Mammary microvascular endothelial cell (primary cell): ENCODE data around the gene EHBP1L1. TPM values are rescaled to one million over a fixed set of nuclear protein-coding genes. Genes with fewer than 3 reads are reported as not detected.

ENCODE experiments used
- total RNA-seq: library from RNA; depleted of rRNA; stranded (reverse); fragments of >200 nt; gene quantifications from 2 replicates; pipeline ENCODE4 v1.2.3, GENCODE V29; 2015

EHBP1L1 gene
- total RNA-seq, result 33.7 and 53.4 TPM in 2 replicates

DNA sequence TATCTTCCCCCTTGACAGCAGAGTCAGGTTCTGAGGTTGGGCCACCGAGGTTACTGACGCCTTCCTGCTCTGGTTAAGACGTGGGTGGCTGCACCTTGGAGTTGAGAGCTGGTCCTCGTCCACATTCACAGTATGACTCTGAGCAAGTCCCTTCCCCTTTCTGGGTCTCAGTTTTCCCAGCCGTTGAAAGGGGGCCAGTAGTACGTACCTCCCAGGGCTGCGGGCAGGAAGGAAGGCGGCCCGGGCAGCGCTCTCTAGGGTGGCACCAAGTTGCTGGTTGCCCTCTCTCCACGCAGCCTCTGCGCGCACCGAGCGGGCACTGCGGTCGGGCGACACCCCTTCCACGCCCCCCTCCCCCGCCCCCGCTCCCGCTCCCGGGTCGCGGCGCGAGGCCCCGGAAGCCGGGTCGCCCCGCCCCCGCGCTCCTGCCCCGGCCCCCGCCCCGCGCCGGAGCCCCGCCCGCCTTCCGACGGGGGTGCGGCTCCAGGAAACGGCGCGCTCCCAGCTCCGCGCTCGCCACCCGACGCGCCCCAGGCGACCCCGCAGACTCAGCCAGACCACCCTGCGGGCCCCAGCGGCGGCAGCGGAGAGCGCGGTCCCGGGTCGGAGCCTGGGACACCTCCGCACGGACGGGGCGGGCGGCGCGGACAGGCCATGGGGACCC is at the start of gene EHBP1L1:
EHBP1L1 (plus strand) TSS at position 486 of the 664 bp plus-strand sequence. CDS start 250 bp downstream, outside the sequence.

DNA sequence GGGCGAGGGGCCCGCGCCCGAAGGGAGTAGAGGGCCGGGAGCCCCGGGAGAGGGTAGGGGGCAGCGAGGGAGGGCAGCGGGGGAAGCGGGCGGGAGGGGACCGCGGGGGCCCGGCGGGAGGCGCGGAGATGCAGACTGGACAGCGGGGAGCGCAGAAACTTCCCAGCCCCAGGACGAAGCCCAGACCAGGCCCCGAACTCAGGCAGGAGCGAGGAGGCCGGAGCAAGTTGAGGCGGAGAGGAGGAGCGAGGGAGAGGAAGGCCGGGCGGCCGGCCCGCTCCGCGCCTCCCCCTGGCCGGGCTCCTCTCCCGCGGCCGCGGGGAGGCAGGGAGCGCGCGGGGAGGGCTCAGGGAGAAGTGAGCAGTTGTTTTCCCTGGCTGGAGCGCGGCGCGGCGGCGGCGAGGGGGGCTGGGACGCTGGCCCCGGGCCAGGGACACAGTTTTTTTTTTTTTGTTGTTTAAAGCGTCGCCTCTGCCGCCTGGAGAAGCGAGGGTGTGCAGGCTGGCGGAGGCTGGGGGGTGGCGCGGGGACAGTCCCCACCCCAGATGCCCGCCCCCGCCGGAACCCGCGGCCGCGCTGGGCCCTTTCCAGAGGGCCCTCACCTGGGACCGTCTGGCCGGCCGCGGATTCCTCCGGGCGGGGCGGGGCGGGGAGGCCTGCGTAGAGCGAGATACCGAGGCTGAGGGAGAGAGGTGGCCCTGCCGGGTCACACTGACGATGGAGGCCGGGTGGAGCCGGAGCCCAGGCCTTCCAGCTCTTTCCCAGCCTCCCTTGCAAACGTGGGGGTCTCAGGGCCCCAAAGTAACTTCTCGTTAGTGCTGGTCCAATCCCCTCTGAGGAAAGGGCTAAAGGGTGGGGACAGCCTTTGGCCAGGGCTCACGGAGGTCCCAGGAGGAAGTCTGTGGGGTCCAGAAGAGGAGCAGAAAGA is 17.6 kb upstream of the EHBP1L1 start, which contains the start of gene LTBP3:
LTBP3 (minus strand) TSS at position 358 of the 928 bp plus-strand sequence. CDS start 400 bp downstream, outside the sequence.

DNA sequence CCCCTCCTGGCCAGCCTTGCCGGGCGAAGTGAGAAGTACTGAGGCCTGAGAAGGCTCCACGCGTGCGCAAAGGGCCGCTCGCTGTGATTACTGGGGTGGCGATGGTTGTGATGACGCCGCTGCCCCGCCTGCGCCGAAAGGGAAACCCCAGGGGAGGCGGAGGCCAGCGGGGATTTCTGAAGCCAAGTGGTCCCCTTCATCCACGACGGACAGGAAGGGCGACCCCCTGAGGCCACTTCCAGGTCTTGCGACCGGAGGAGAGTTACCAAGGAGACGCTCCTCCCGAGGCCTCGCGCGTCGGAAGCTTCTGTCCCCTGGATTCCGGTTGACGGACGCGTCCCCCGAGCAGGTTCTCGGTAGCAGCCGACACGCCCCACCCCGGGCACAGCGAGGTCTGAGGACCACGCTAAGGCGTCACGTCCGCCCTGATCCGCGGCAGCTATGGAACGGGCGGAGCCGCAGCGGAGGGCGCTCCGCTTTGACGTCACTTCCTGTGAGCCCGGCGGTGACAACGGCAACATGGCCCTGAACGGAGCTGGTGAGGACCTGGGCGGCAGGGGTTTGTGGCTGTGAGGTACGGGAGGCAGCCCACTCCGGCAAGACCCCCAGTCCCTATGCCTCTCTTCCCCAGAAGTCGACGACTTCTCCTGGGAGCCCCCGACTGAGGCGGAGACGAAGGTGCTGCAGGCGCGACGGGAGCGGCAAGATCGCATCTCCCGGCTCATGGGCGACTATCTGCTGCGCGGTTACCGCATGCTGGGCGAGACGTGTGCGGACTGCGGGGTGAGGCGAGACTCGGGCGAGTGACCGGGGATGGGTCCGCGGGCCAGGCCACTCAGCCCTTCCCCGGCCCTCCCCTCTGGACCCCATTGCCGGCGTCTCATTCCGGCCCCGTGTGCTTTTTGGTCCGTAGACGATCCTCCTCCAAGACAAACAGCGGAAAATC is 5.6 kb upstream of the EHBP1L1 start, which contains the start of gene ZNRD2:
ZNRD2 (plus strand) TSS at position 505 of the 946 bp plus-strand sequence; CDS start at position 520, 15 bp downstream.

DNA sequence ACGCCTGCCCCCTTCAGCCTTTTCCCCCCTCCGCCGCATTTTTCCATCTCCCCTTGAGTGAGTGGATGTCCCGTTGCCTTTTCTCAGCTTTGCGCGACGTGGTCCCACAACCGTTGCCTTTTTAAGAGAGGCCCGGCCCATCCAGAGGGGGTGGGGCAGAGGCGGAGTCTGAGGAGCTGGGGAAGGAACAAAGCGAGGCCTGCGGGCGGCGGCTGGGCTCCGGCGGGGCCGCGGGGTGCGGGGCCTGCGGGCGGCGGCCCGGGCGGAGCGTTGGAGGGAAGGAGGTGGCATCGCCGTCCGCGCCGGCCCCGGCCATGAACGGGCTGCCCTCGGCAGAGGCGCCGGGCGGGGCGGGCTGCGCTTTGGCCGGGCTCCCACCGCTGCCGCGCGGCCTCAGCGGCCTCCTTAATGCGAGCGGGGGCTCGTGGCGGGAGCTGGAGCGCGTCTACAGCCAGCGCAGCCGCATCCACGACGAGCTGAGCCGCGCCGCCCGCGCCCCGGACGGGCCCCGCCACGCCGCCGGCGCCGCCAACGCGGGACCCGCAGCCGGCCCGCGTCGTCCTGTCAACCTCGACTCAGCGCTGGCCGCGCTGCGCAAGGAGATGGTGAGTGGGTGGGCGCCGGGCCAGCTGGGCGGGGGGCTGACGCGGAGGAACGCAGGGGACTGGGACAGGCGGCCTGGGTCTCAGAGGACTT is 3.3 kb upstream of the EHBP1L1 start, which contains the start of gene FAM89B:
FAM89B (plus strand) TSS at position 183 of the 696 bp plus-strand sequence; CDS start at position 315, 132 bp downstream.

DNA sequence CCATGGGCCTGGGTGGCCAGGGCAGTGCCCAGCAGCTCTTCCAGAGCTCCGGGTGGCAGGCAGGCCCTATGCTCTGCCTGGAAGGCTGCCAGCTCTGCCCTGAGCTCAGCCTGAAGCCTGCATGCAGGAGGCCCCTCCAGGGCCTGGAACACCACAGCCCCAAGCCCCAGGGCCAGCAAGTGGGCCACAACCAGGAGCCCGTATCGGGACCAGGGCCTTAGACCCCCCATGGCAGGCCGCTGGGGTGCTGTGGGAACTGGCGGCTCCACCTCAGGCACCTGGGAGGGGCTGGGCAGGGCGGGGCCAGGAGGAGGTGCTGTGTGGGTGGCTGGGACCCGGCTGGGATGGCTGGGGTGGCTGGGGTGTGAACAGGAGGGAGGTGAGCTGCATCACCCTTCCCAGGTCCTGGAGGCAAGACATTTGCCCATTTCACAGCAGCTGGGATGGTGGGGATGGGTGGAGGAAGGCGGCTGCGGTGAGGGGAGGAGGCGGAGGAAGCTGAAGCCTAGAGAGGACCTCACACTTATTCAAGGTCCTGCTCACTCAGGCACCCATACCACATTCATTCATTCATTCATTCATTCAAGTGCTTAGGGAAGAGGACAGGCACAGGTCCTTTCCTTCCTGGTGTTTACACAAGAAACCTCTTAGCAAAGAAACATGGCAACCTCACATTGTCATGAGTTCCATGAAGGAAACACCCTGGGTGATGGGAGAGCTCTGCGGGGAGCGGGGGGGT is 19.9 kb downstream of the EHBP1L1 start, which contains the start of gene KCNK7:
KCNK7 (minus strand) TSS at position 258 of the 739 bp plus-strand sequence; CDS start at position 230, 28 bp downstream.

DNA sequence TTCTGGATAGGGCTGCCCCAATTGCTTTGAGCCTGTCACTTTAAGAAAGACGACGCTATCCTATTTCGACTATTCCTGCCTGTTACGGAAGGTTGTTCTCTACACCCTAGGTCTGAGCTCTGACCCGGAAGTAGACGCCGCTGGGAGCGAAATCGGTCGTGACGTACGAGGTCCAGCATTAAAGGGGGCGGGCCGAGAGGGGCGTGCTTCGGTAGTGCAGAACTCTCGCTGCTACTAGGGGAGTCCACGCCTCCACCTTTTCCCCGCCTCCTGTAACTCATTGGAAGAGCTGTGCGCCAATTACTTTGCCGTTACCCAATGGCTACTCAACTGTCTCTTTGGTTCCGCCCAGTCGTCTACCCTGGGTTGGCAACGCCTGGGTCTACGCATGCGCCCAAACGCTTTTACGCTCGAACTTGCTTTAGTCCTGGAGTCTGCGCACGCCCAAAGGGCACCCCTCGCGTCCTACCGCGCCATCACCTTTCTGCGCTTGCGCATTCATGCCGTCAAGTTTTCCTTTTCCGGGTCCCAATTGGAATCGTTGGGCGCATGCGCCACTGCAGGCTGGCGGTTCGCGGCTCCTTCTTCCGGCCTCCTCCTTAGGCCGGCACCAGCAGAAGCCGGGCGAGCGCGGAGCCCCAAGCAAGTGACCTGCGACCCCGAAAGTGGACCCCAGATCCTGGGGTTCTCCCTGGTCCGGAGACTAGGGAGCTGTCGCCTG is 39.5 kb downstream of the EHBP1L1 start, which contains the start of gene PCNX3:
PCNX3 (plus strand) TSS at position 548 of the 721 bp plus-strand sequence. CDS start 536 bp downstream, outside the sequence.

DNA sequence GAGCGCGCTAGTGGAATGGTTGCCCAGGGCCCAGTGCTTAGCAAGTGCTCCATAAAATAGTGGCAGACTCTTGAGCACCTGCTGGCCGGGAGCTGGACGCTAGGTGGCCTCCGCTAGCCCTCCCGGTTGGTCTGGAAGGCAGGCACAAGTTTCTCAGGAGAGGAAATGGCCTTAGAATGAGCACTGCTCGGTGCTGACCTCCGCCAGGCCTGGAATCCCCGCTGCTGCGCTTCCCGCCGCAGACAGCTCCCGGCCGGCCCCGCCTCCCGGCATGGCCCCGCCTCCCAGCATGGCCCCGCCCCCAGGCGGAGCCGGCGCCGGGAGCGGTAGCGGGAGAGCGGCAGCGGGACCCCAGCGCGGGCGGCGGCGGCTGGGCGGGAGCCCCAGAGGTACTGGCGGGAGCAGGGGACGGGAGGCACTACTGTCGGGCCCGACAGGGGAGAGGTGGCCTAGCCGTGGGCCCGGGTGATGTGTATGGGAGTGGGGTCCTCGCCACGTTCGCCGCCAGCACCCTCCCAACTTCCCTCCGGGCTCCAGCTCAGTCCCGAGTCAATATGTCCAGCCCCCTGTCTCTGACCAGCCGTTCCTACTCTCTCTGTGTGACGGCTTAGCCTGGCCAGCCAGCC is 62.1 kb downstream of the EHBP1L1 start, which contains the start of gene SIPA1:
SIPA1 (plus strand) TSS at position 308 of the 626 bp plus-strand sequence. CDS start 2,821 bp downstream, outside the sequence.

Other genes with a start within 250 kb of the EHBP1L1 start
- 37.3 and 38.1 TPM in 2 replicates for gene DPF2, start 242.2 kb upstream of the EHBP1L1 start, total RNA-seq
- 0.30 TPM in 1 of 2 replicates, not detected in the other for gene TIGD3, start 221.3 kb upstream of the EHBP1L1 start, total RNA-seq
- gene SLC25A45, start 193.4 kb upstream of the EHBP1L1 start, total RNA-seq, result 1.1 and 1.5 TPM in 2 replicates
- gene FRMD8, start 189.4 kb upstream of the EHBP1L1 start, total RNA-seq, result 59.5 and 60.4 TPM in 2 replicates
- gene NEAT1, start 153.3 kb upstream of the EHBP1L1 start, total RNA-seq, result 12.7 and 14.7 TPM in 2 replicates
- 683 and 797 TPM in 2 replicates for gene MALAT1, start 77.0 kb upstream of the EHBP1L1 start, total RNA-seq
- 83.3 and 84.1 TPM in 2 replicates for gene SCYL1, start 51.0 kb upstream of the EHBP1L1 start, total RNA-seq
- 45.1 and 58.2 TPM in 2 replicates for gene LTBP3, start 17.7 kb upstream of the EHBP1L1 start, total RNA-seq
- gene ZNRD2, start 5.6 kb upstream of the EHBP1L1 start, total RNA-seq, result 70.6 and 76.7 TPM in 2 replicates
- gene FAM89B, start 3.5 kb upstream of the EHBP1L1 start, total RNA-seq, result 45.8 and 46.7 TPM in 2 replicates
- gene KCNK7, start 19.7 kb downstream of the EHBP1L1 start, total RNA-seq, result 0.27 TPM in 1 of 2 replicates, not detected in the other
- 122 and 126 TPM in 2 replicates for gene MAP3K11, start 38.2 kb downstream of the EHBP1L1 start, total RNA-seq
- gene PCNX3, start 39.7 kb downstream of the EHBP1L1 start, total RNA-seq, result 40.7 and 41.1 TPM in 2 replicates
- gene SIPA1, start 62.0 kb downstream of the EHBP1L1 start, total RNA-seq, result 61.1 and 68.3 TPM in 2 replicates
- 63.1 and 67.4 TPM in 2 replicates for gene RELA, start 86.9 kb downstream of the EHBP1L1 start, total RNA-seq
- 42.8 and 56.6 TPM in 2 replicates for gene KAT5, start 136.2 kb downstream of the EHBP1L1 start, total RNA-seq
- 92.3 and 93.2 TPM in 2 replicates for gene RNASEH2C, start 144.7 kb downstream of the EHBP1L1 start, total RNA-seq
- 10.8 and 11.3 TPM in 2 replicates for gene AP5B1, start 204.9 kb downstream of the EHBP1L1 start, total RNA-seq
- gene OVOL1, start 211.0 kb downstream of the EHBP1L1 start, total RNA-seq, result not detected in 2 replicates